ENCODE results near the gene HIP1.

Gene HIP1

GRCh38 chr7:75667938-75668337 lies 70.8 kb downstream of the HIP1 start:
- DNase-seq (ENCODE audit: extremely low spot score) = no peak
- no peak for TF ChIP-seq CTCF (IDR thresholded peaks at IDR 0.05; ENCODE audit: control extremely low read depth, extremely low read depth, low read depth, missing control alignments)
- POLR2A ChIA-PET = no interaction called here
- CTCF ChIA-PET = no interaction called here

- DNase-seq (ENCODE audit: extremely low spot score) = no peak
- no peak for TF ChIP-seq CTCF (IDR thresholded peaks at IDR 0.05; ENCODE audit: control extremely low read depth, extremely low read depth, low read depth, missing control alignments)
- ChIA-PET CTCF (interaction anchor here (1.5 kb wide), 2 partner anchors 16 to 98 kb away, joined by 4 read pairs; no protein-coding TSS in a partner anchor), POLR2A (no interaction called here)
Measured at GRCh38 chr7:75663302-75663907, 75.3 kb downstream of the HIP1 start.

GRCh38 chr7:75662579-75663301 lies 76.0 kb downstream of the HIP1 start:
- ChIA-PET POLR2A (interaction anchor here (0.6 kb wide), 1 partner anchor 15 kb away, joined by 9 read pairs; no protein-coding TSS in a partner anchor), CTCF (interaction anchor here (1.5 kb wide), 2 partner anchors 17 to 98 kb away, joined by 4 read pairs; no protein-coding TSS in a partner anchor)
- DNase-seq (ENCODE audit: extremely low spot score) = peak; percentile 76
- no peak for TF ChIP-seq CTCF (IDR thresholded peaks at IDR 0.05; ENCODE audit: control extremely low read depth, extremely low read depth, low read depth, missing control alignments)

- POLR2A ChIA-PET = interaction anchor here (0.7 kb wide), 2 partner anchors 63 to 118 kb away, joined by 3 to 6 read pairs; no protein-coding TSS in a partner anchor
Measured at GRCh38 chr7:75660566-75661215, 78.0 kb downstream of the HIP1 start.

GRCh38 chr7:75658802-75659201 lies 79.9 kb downstream of the HIP1 start:
- ChIA-PET POLR2A (no interaction called here), CTCF (no interaction called here)
- DNase-seq (ENCODE audit: extremely low spot score) = no peak
- TF ChIP-seq CTCF (IDR thresholded peaks at IDR 0.05; ENCODE audit: control extremely low read depth, extremely low read depth, low read depth, missing control alignments) = no peak

More at GRCh38 chr7:75660566-75661215, 78.0 kb downstream of the HIP1 start:
- DNase-seq (ENCODE audit: extremely low spot score) = no peak
- no peak for TF ChIP-seq CTCF (IDR thresholded peaks at IDR 0.05; ENCODE audit: control extremely low read depth, extremely low read depth, low read depth, missing control alignments)
- CTCF ChIA-PET = no interaction called here

- no peak for DNase-seq (ENCODE audit: extremely low spot score)
- CTCF ChIA-PET = interaction anchor here (0.9 kb wide), 1 partner anchor 13 kb away, joined by 3 read pairs; no protein-coding TSS in a partner anchor
- POLR2A ChIA-PET = no interaction called here
- TF ChIP-seq CTCF (IDR thresholded peaks at IDR 0.05; ENCODE audit: control extremely low read depth, extremely low read depth, low read depth, missing control alignments) = no peak
Measured at GRCh38 chr7:75658369-75658768, 80.4 kb downstream of the HIP1 start.
